Vagina (tissue), 2 donors: ENCODE measurements around the gene TECR. TPM values are rescaled to one million over a fixed set of nuclear protein-coding genes. Genes with fewer than 3 reads are reported as not detected.

Source experiments
- DNase-seq, 2 donors: peaks; one replicate each; pipeline ENCODE4 v3.0.0-alpha.2; 2017; ENCODE audit errors: extremely low spot score in 2 of 2
- H3K27ac ChIP-seq: fragments of 200-600 bp; sonication (generic); one replicate; pipeline ENCODE4 v1.5.1; 2019
- H3K27me3 ChIP-seq: fragments of 200-600 bp; sonication (generic); one replicate; pipeline ENCODE4 v1.5.1; 2019
- H3K36me3 ChIP-seq, 2 donors: fragments of 200-600 bp; sonication (generic); one replicate each; pipeline ENCODE4 v1.5.1; 2017 to 2019
- H3K4me1 ChIP-seq: fragments of 200-600 bp; sonication (generic); one replicate; pipeline ENCODE4 v1.5.1; 2019
- H3K4me3 ChIP-seq, 2 donors: fragments of 200-600 bp; sonication (generic); 1 replicate in 1 of 2; 2 replicates in 1 of 2; pipeline ENCODE4 v1.5.1; 2016 to 2019
- H3K9me3 ChIP-seq: fragments of 200-600 bp; sonication (generic); one replicate; pipeline ENCODE4 v1.5.1; 2019
- POLR2A ChIP-seq, 2 donors: fragments of 450-650 bp; IDR thresholded peaks; one replicate each; pipeline ENCODE4 v1.6.1; 2017; ENCODE audit warnings: antibody characterized with exemption in 2 of 2, mild to moderate bottlenecking in 2 of 2, moderate library complexity in 2 of 2
- POLR2AphosphoS5 ChIP-seq, 2 donors: sonication (generic); formaldehyde crosslinking; IDR thresholded peaks; one replicate each; pipeline ENCODE4 v1.9.0; 2017; ENCODE audit warnings: antibody characterized with exemption in 2 of 2, mild to moderate bottlenecking in 2 of 2, low read depth in 1 of 2; ENCODE audit not compliant: insufficient read depth in 1 of 2
- intact Hi-C: fragments of 100-400 bp; cut with DNase I; formaldehyde crosslinking; loops from one replicate; pipeline ENCODE4 v1.15.1; 2023
- total RNA-seq: library from RNA; depleted of rRNA; stranded (reverse); fragments of >200 nt; gene quantifications from one replicate; pipeline ENCODE4 v1.2.3, GENCODE V29; 2016
- TF ChIP-seq, protein P1 (sequence below), 3 experiments: fragments of 450-650 bp in 2 of 3; fragments of 200-600 bp in 1 of 3; sonication (generic) in 1 of 3; IDR thresholded peaks; one replicate each; pipeline ENCODE4 v1.5.1; 2017 to 2019; ENCODE audit warnings: antibody characterized with exemption in 3 of 3, mild to moderate bottlenecking in 2 of 3, moderate library complexity in 2 of 3

TECR gene
- total RNA-seq, 1 donor from 2014 or later = 110 TPM

DNA sequence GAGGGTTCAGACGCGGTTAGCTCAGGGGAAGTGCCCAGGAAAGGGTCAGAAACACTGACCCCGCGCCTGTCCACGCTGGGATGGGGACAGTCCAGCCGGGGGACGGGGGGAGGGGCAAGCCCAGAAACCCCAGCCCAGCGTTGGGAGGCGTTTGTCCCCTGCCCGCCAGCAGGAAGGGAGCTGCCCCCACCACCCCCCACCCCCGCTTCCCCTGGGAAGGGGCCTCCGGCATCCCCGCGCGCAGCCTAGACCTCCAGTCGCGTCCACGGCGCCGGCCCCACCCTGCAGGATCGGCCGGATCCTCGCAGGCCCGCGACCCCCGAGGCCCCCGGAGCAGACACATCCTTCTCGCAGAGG lies 33.7 kb upstream of the TECR start:
- intact Hi-C loops = no loop called here
- no peak for DNase-seq
- H3K9me3 ChIP-seq = no peaks in the 10 kb centered on the region
- H3K27me3 ChIP-seq = no peaks in the 10 kb centered on the region
- H3K4me3 ChIP-seq = peak overlapping the region; percentile 87 to 88
- H3K27ac ChIP-seq = peak overlapping the region; percentile 77
- H3K4me1 ChIP-seq = peaks cover 54% of the 10 kb centered on the region
- TF ChIP-seq POLR2AphosphoS5 (IDR thresholded peaks at IDR 0.05; ENCODE audit: insufficient read depth in 1 of 2, low read depth in 1 of 2) (no peak), POLR2A (IDR thresholded peaks at IDR 0.05) (no peak)
- TF ChIP-seq, protein P1, sequence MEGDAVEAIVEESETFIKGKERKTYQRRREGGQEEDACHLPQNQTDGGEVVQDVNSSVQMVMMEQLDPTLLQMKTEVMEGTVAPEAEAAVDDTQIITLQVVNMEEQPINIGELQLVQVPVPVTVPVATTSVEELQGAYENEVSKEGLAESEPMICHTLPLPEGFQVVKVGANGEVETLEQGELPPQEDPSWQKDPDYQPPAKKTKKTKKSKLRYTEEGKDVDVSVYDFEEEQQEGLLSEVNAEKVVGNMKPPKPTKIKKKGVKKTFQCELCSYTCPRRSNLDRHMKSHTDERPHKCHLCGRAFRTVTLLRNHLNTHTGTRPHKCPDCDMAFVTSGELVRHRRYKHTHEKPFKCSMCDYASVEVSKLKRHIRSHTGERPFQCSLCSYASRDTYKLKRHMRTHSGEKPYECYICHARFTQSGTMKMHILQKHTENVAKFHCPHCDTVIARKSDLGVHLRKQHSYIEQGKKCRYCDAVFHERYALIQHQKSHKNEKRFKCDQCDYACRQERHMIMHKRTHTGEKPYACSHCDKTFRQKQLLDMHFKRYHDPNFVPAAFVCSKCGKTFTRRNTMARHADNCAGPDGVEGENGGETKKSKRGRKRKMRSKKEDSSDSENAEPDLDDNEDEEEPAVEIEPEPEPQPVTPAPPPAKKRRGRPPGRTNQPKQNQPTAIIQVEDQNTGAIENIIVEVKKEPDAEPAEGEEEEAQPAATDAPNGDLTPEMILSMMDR (IDR thresholded peaks at IDR 0.05) = no peak
- peaks cover 0 to 6% of the 10 kb centered on the region in 2 donors for H3K36me3 ChIP-seq

DNA sequence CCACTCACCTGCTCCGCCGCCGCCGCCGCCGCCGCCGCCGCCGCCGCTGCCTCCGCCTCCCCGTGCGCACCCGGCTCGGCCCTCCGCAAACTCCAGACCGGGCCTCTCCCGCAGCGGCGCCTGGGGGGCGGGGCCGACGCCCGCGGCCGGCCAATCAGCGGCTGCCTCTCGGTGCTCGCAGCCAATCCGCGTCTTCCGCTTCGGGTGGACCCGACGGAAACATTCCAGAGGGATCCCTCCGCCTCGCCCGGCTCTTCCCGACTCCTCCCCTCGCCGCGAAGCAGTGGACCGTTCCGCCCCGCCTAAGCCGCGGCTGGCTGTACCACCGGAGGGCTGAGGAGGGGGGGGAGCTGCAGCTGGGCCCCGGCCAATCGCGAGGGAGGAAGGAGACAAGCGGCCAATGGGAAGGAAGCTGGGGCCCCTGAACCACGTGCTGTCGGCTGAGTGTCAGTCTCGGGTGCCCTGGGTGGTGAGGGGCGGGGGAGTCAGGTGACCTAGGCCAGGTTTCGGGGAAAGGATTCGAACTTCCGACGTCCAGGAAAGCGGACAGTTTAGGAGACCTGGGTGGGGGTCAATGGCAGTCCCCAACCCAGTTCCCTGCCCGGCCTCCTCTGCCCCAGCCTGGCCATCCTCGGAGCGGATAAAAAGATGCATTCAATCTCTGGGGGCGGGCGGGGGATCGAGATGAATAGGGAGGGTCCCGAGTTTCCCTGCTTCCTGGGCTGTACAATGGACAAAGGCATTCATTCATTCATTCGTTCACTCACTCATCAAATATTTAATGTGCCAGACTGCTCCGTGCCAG lies 33.2 kb upstream of the TECR start, which contains the start of gene GIPC1:
Gene GIPC1 (minus strand): TSS at position 99 of the 805 bp plus-strand sequence. CDS start 13,151 bp downstream, outside the sequence.
- TF ChIP-seq POLR2A (IDR thresholded peaks at IDR 0.05) (peak in 1 of 2 donors; percentile 51), POLR2AphosphoS5 (IDR thresholded peaks at IDR 0.05; ENCODE audit: insufficient read depth in 1 of 2, low read depth in 1 of 2) (peak; percentile 79 to 86)
- TF ChIP-seq, protein P1 (IDR thresholded peaks at IDR 0.05) = no peak
- no peaks in the 10 kb centered on the region for H3K9me3 ChIP-seq
- H3K27ac ChIP-seq = peak within 1 kb of the TSS; percentile 77
- H3K36me3 ChIP-seq = peaks cover 0 to under 1% of the 10 kb centered on the region in 2 donors
- peak within 1 kb of the TSS; percentile 87 to 88 for H3K4me3 ChIP-seq
- peaks cover 54% of the 10 kb centered on the region for H3K4me1 ChIP-seq
- DNase-seq = peak in 1 of 2 donors; percentile 98
- intact Hi-C loops = no loop called here
- H3K27me3 ChIP-seq = no peaks in the 10 kb centered on the region

DNA sequence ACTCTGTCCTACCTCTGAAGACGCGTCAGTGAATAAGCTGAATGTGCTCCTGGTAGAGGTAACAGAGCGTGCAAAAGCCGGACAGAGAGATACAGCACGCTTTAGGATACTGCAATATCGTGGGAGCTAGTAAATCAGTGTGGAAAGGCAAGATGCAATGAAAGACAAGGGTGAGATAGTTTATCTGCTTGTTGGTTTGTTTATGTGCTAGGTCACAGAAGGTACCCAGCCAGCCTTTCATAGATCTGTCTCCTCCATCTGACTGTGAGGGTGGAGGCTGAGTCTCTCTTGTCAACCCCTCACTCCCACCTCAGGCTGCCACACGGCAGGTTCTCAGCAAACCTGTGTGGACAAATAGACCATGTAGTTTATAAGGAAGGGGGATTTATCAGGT lies 32.6 kb upstream of the TECR start:
- peaks cover 54% of the 10 kb centered on the region for H3K4me1 ChIP-seq
- TF ChIP-seq POLR2AphosphoS5 (IDR thresholded peaks at IDR 0.05; ENCODE audit: insufficient read depth in 1 of 2, low read depth in 1 of 2) (no peak), POLR2A (IDR thresholded peaks at IDR 0.05) (no peak)
- TF ChIP-seq, protein P1 (IDR thresholded peaks at IDR 0.05) = no peak
- no peaks in the 10 kb centered on the region for H3K9me3 ChIP-seq
- no peak for DNase-seq
- H3K36me3 ChIP-seq = no peaks in the 10 kb centered on the region
- peak overlapping the region; percentile 87 to 88 for H3K4me3 ChIP-seq
- H3K27ac ChIP-seq = peak overlapping the region; percentile 77
- intact Hi-C loops = no loop called here
- H3K27me3 ChIP-seq = no peaks in the 10 kb centered on the region

DNA sequence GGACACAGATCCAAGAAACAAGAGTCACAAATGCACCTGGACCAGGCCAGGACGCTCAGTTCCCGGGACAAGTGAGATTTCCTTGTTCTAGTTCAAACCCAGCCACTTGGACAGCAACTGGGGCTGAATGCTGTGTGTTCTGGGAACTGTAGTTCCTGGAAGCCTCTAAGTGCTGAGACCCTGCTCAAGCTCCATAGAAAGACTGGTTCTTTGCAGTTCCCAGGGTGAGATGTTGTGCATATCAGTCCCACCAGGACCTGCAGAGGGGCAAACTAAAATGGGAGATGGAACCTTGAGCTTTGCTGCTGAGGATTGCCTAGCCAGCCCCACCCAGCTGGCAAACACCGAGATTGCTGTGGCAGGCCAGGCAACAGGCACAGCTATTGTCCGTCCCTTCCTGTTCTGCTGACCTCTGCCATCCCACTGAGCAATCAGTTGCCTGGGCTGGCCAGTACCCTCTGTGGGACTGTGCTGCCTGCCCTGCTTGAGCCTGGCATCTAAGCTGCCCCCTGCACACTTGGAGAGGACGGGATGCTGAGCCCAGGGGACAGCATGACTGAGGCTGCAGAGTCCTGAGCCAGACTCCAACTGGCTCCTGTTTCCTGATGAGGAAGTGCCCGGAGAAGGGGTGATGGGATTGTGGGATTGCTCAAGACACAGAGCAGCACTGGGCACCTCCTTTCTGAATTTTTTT lies 32.0 kb upstream of the TECR start:
- H3K4me3 ChIP-seq = no peak overlapping the region
- TF ChIP-seq POLR2AphosphoS5 (IDR thresholded peaks at IDR 0.05; ENCODE audit: insufficient read depth in 1 of 2, low read depth in 1 of 2) = peak; percentile 15 to 20
- TF ChIP-seq, protein P1 (IDR thresholded peaks at IDR 0.05) = no peak
- intact Hi-C loops = no loop called here

More for the DNA sequence above, 32.0 kb upstream of the TECR start:
- peaks cover 53% of the 10 kb centered on the region for H3K4me1 ChIP-seq
- no peak for DNase-seq
- no peaks in the 10 kb centered on the region for H3K9me3 ChIP-seq
- no peaks in the 10 kb centered on the region for H3K36me3 ChIP-seq
- H3K27ac ChIP-seq = peak overlapping the region; percentile 77
- no peaks in the 10 kb centered on the region for H3K27me3 ChIP-seq
